T-helper 2 cell treated with Interferon-gamma antibody and Interleukin-4, amounts not matched to agents 100 ng/mL and 5 ng/mL, for 36 hours (primary cell): ENCODE data around the gene CX3CL1. TPM values are rescaled to one million over a fixed set of nuclear protein-coding genes. Genes with fewer than 3 reads are reported as not detected.

Experiments used
- total RNA-seq: library from RNA; stranded (reverse); gene quantifications from 2 replicates; pipeline ENCODE4 v1.2.3, GENCODE V29; 2022

The CX3CL1 gene
- total RNA-seq, 1 donor from 2014 or later = not detected

Other genes starting within 250 kb of the CX3CL1 start
- gene PSME3IP1, start 186.5 kb upstream of the CX3CL1 start, total RNA-seq = 123 and 125 TPM in 2 replicates
- 30.2 and 34.8 TPM in 2 replicates for gene RSPRY1, start 186.2 kb upstream of the CX3CL1 start, total RNA-seq
- 36.2 TPM in 2 replicates for gene ARL2BP, start 127.2 kb upstream of the CX3CL1 start, total RNA-seq
- gene PLLP, start 87.8 kb upstream of the CX3CL1 start, total RNA-seq = 0.23 and 0.41 TPM in 2 replicates
- gene CCL22, start 13.7 kb upstream of the CX3CL1 start, total RNA-seq = 0.52 and 0.61 TPM in 2 replicates
- not detected in 2 replicates for gene CCL17, start 32.3 kb downstream of the CX3CL1 start, total RNA-seq
- gene CIAPIN1, start 74.9 kb downstream of the CX3CL1 start, total RNA-seq = 56.5 and 63.9 TPM in 2 replicates
- gene COQ9, start 75.0 kb downstream of the CX3CL1 start, total RNA-seq = 38.3 and 39.7 TPM in 2 replicates
- gene POLR2C, start 90.2 kb downstream of the CX3CL1 start, total RNA-seq = 63.3 and 64.3 TPM in 2 replicates
- gene DOK4, start 114.0 kb downstream of the CX3CL1 start, total RNA-seq = 1.3 and 1.4 TPM in 2 replicates
- gene CCDC102A, start 164.1 kb downstream of the CX3CL1 start, total RNA-seq = 9.3 and 10.1 TPM in 2 replicates
- 2.4 and 2.7 TPM in 2 replicates for gene ADGRG5, start 170.2 kb downstream of the CX3CL1 start, total RNA-seq